Hepatocyte (in vitro differentiated cells): ENCODE measurements around the gene GNB1L. TPM values are rescaled to one million over a fixed set of nuclear protein-coding genes. Genes with fewer than 3 reads are reported as not detected.

Experiments
- DNase-seq: peaks from one replicate; pipeline ENCODE4 v3.0.0-alpha.2; 2016; ENCODE audit warnings: low spot score
- H2AFZ ChIP-seq: fragments of 200-600 bp; sonication (generic); 2 replicates; pipeline ENCODE4 v1.6.0; 2016; ENCODE audit warnings: antibody characterized with exemption, mild to moderate bottlenecking
- H3K27ac ChIP-seq: fragments of 200-600 bp; sonication (generic); 2 replicates; pipeline ENCODE4 v1.5.1; 2016; ENCODE audit warnings: mild to moderate bottlenecking
- H3K27me3 ChIP-seq: fragments of 200-600 bp; sonication (generic); 2 replicates; pipeline ENCODE4 v1.6.1; 2016
- H3K36me3 ChIP-seq: fragments of 200-600 bp; sonication (generic); replicated peaks from 2 replicates; pipeline ENCODE4 v1.5.1; 2016; ENCODE audit warnings: low read depth; ENCODE audit not compliant: insufficient read depth
- H3K4me1 ChIP-seq: fragments of 200-600 bp; sonication (generic); 2 replicates; pipeline ENCODE4 v1.5.1; 2016; ENCODE audit warnings: mild to moderate bottlenecking, moderate library complexity; ENCODE audit not compliant: insufficient read depth
- H3K4me2 ChIP-seq: fragments of 200-600 bp; sonication (generic); 2 replicates; pipeline ENCODE4 v1.6.0; 2016
- H3K4me3 ChIP-seq: fragments of 200-600 bp; sonication (generic); 2 replicates; pipeline ENCODE4 v1.5.1; 2016; ENCODE audit warnings: mild to moderate bottlenecking
- H3K79me2 ChIP-seq: fragments of 200-600 bp; sonication (generic); 2 replicates; pipeline ENCODE4 v1.6.0; 2017; ENCODE audit warnings: mild to moderate bottlenecking
- H3K9me2 ChIP-seq: fragments of 200-600 bp; sonication (generic); replicated peaks from 2 replicates; pipeline ENCODE4 v1.6.0; 2017; ENCODE audit warnings: mild to moderate bottlenecking; ENCODE audit not compliant: insufficient read depth
- H3K9me3 ChIP-seq: fragments of 200-600 bp; sonication (generic); 2 replicates; pipeline ENCODE4 v1.5.1; 2016; ENCODE audit warnings: low read depth, mild to moderate bottlenecking
- H4K20me1 ChIP-seq: fragments of 200-600 bp; sonication (generic); 2 replicates; pipeline ENCODE4 v1.6.0; 2016; ENCODE audit warnings: mild to moderate bottlenecking; ENCODE audit not compliant: insufficient read depth, poor library complexity, severe bottlenecking
- CTCF ChIP-seq: fragments of 200-600 bp; sonication (generic); IDR thresholded peaks from 2 replicates; pipeline ENCODE4 v1.5.1; 2016; ENCODE audit warnings: antibody characterized with exemption, mild to moderate bottlenecking; ENCODE audit not compliant: poor library complexity
- EZH2 ChIP-seq: fragments of 200-600 bp; sonication (generic); IDR thresholded peaks from 2 replicates; pipeline ENCODE4 v1.6.1; 2016; ENCODE audit warnings: antibody characterized with exemption, mild to moderate bottlenecking, borderline replicate concordance
- EZH2phosphoT487 ChIP-seq: fragments of 200-600 bp; sonication (generic); IDR thresholded peaks from one replicate; pipeline ENCODE4 v1.6.1; 2018; ENCODE audit warnings: antibody characterized with exemption, mild to moderate bottlenecking, low read depth, moderate library complexity; ENCODE audit not compliant: unreplicated experiment, severe bottlenecking
- WGBS: methylation state at CpG from one replicate; pipeline ENCODE4 v1.1.6; 2016; ENCODE audit warnings: low lambda C conversion rate; ENCODE audit errors: missing lambda C conversion rate; 5-methylcytosine and 5-hydroxymethylcytosine counted together
- polyA plus RNA-seq: library from polyadenylated mRNA; unstranded; fragments of >200 nt; fragmentation: Nextera tagmentation; extraction: Ambion mirVana; gene quantifications from 2 replicates; pipeline ENCODE4 v1.2.1, GENCODE V29; 2016
- total RNA-seq: library from RNA; depleted of rRNA; stranded (reverse); fragments of >200 nt; gene quantifications from 2 replicates; pipeline ENCODE4 v1.2.3, GENCODE V29; 2014

The GNB1L gene
- total and polyA plus RNA-seq, 2 experiments from 2014 or later = 4.1 to 8.5 TPM

- no peak for DNase-seq
- H2AFZ ChIP-seq = no peak overlapping the region
- H3K9me2 ChIP-seq = no peaks in the 10 kb centered on the region
Observed at GRCh38 chr22:19875061-19875530, 20.4 kb upstream of the GNB1L start.

GRCh38 chr22:19874307-19875060 is 19.8 kb upstream of the GNB1L start:
- Histone ChIP-seq H3K9me2 (no peaks in the 10 kb centered on the region), H3K9me3 (no peaks in the 10 kb centered on the region), H3K27me3 (no peaks in the 10 kb centered on the region), H3K36me3 (no peaks in the 10 kb centered on the region), H3K4me3 (no peak overlapping the region), H2AFZ (no peak overlapping the region), H3K27ac (no peak overlapping the region), H3K4me2 (no peak overlapping the region), H3K79me2 (no peaks in the 10 kb centered on the region), H3K4me1 (peaks cover 3% of the 10 kb centered on the region), H4K20me1 (no peaks in the 10 kb centered on the region)
- no peak for DNase-seq
- WGBS = 73% methylated on average over 26 of the region's 27 CpGs
- TF ChIP-seq CTCF (no peak), EZH2 (no peak), EZH2phosphoT487 (no peak)

More at GRCh38 chr22:19875061-19875530, 20.4 kb upstream of the GNB1L start:
- Histone ChIP-seq H3K36me3 (no peaks in the 10 kb centered on the region), H3K4me3 (no peak overlapping the region), H4K20me1 (no peaks in the 10 kb centered on the region), H3K4me2 (no peak overlapping the region), H3K27me3 (no peaks in the 10 kb centered on the region), H3K9me3 (no peaks in the 10 kb centered on the region), H3K79me2 (no peaks in the 10 kb centered on the region), H3K4me1 (peaks cover 3% of the 10 kb centered on the region), H3K27ac (no peak overlapping the region)
- 91% methylated on average over 12 of the region's 12 CpGs for WGBS
- TF ChIP-seq EZH2phosphoT487 (no peak), CTCF (no peak), EZH2 (no peak)

GRCh38 chr22:19873960-19874306 is 19.3 kb upstream of the GNB1L start:
- Histone ChIP-seq H2AFZ (no peak overlapping the region), H3K27ac (no peak overlapping the region)

More at GRCh38 chr22:19873960-19874306, 19.3 kb upstream of the GNB1L start:
- Histone ChIP-seq H3K4me3 (no peak overlapping the region), H4K20me1 (no peaks in the 10 kb centered on the region), H3K9me3 (no peaks in the 10 kb centered on the region), H3K4me1 (peaks cover 3% of the 10 kb centered on the region), H3K4me2 (no peak overlapping the region), H3K79me2 (no peaks in the 10 kb centered on the region), H3K36me3 (no peaks in the 10 kb centered on the region), H3K9me2 (no peaks in the 10 kb centered on the region), H3K27me3 (no peaks in the 10 kb centered on the region)
- no peak for DNase-seq
- 91% methylated on average over 7 of the region's 7 CpGs for WGBS
- TF ChIP-seq EZH2 = no peak
- TF ChIP-seq CTCF = no peak
- no peak for TF ChIP-seq EZH2phosphoT487
